Measurements from ENCODE around the gene MEIS3.
"Not testable (repeated sequence)": the region's sequence is repeated elsewhere in the genome, so short reads cannot be mapped to it uniquely, and the experiment has no call there.

The MEIS3 gene

GRCh38 chr19:47416643-47416985, 2.7 kb downstream of the MEIS3 start:
- no peak for DNase-seq (ENCODE audit: low read depth)

- DNase-seq (ENCODE audit: low read depth) = no peak
Observed at GRCh38 chr19:47415953-47416642, 3.2 kb downstream of the MEIS3 start.

GRCh38 chr19:47414469-47414868, 4.9 kb downstream of the MEIS3 start:
- DNase-seq (ENCODE audit: low read depth) = no peak

DNA sequence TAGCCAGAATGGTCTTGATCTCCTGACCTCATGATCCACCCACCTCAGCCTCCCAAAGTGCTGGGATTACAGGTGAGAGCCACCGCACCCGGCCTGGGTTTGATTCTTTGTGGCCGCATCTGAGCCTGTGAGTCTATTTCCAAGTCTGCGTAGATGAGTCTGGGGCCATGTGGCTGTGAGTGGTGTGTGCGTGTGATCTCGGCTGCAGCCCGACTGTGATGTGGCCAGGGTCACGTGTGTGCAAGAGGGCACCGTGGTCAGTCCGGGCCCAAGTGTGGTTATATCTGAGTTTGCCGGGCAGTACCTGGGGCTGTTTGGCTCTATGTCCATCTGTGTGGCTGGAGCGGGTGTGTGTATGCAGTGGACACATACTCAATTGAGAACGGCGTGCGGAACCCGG, 5.4 kb downstream of the MEIS3 start:
- no peak for DNase-seq (ENCODE audit: low read depth)

DNA sequence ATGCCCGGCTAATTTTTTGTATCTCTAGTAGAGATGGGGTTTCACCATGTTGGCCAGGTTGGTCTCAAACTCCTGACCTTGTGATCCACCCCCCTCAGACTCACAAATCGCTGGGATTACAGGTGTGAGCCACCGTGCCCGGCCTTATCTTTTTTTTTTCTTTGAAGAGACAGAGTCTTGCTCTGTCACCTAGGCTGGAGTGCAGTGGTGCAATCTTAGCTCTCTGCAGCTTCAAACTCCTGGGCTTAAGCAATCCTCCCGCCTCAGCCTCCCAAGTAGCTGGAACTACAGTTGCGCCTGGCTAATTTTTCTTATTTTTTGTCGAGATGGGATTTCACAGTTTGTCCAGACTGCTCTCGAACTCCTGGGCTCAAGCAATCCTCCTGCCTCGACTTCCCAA, 7.6 kb downstream of the MEIS3 start:
- DNase-seq (ENCODE audit: low read depth) = not testable (repeated sequence)

DNA sequence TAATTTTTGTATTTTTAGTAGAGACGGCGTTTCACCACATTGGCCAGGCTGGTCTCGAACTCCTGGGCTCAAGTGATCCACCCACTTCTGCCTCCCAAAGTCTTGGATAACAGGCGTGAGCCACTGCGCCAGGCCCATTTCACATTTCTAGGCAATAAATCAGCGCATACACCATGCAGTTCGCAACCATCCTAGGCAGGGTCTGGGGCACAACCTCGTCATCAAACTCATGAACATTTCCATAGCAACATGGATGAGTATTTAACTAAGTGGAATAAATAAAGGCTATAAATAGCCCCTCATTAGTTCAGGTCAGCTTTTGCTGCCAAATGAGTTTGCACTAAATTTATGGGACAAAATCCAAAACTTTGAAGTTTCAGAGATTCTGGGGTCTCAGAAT, 8.2 kb downstream of the MEIS3 start:
- DNase-seq (ENCODE audit: low read depth) = peak; percentile 27

DNA sequence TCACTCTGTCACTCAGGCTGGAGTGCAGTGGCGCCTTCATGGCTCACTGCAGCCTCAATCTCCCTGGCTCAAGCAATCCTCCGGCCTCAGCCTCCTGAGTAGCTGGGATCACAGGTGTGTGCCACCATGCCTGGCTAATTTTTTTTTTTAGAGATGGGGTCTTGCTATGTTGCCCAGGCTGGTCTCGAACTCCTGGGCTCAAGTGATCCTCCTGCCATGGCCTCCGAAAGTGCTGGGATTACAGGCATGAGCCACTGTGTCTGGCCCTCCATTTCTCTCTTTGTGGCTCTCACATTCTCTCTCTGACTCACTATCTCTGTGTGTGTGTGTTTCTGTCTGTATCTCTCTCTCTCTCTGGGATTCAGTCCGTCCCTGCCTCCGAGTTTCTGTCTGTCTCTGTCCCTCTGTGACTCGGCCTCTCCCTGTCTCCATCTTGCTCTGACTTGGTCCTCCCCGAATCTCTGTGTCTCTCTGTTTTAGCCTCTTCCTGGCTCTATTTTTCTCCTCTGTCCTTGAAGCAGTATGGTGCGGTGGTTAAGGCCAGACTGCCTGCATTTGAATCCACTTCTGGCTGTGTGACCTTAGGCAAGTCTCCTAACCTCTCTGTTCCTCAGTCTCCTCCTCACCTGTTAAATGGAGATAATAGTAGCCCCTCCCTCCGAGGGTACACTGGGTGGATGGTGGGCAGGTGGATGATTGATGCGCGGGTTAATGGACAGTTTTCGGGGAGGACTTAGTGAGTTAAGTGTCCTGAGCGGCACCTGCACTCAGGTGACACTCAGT, 11.0 kb downstream of the MEIS3 start:
- DNase-seq (ENCODE audit: low read depth) = no peak

DNA sequence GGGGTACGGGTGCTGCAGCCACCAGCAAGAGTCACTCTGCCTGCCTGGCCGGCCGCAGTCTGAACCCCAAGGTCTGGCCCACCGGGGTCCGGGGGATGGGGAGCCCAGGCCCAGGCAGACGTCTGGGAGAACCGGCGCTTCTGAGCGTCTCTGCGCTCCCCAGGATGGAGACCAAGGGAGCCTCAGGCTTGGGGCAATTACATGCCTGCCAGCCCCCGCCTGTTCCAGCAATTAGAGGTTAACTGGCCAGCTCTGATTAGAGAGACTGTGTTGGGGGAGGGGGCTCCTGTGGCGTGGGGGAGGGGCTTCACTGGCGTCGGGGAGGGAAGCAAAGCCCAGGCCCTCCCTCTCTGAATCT, 11.9 kb downstream of the MEIS3 start:
- DNase-seq (ENCODE audit: low read depth) = no peak

GRCh38 chr19:47406711-47407416, 12.5 kb downstream of the MEIS3 start:
- no peak for DNase-seq (ENCODE audit: low read depth)

DNA sequence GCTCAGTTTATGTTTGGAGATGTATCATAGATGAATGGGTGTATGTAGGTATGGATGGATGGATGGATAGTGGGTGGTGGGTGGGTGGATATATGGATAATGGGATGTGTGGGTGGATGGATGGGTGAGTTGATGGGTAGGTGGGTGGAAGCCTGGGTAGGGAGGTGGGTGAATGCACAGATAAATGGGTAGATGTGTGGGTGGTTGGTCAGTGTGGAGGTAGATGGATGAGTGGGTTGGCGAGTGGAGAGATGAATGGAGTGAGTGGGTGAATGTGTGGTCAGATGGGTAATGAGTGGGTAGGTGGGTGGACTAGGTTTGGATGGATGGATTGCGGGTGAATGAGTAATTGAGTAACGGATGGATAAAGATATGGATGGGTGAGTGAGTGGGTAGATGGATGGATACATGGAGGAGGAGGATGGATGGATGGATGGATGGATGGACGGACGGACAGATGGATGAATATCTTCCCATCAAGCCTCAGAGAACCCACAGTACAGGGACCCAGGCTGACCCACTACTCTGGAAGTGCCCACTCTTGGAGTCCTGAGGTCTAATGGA, 13.4 kb downstream of the MEIS3 start:
- DNase-seq (ENCODE audit: low read depth) = no peak

DNA sequence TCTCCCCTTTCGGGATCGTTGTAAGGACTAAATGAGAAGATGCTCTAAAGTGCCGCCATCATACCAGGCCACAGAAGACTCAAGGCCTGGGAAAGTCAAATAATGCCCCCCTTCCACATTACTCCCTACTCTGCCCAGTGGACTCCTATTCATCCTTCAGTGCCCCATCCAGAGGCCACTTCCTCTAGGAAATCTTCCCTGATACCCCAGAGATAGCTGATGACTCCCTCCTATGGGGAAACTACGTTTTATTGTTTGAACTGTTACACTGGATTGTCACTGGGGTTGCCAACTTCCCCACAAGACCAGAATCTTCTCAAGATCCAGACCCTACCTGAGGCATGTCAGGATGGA, 14.2 kb downstream of the MEIS3 start:
- no peak for DNase-seq (ENCODE audit: low read depth)

DNA sequence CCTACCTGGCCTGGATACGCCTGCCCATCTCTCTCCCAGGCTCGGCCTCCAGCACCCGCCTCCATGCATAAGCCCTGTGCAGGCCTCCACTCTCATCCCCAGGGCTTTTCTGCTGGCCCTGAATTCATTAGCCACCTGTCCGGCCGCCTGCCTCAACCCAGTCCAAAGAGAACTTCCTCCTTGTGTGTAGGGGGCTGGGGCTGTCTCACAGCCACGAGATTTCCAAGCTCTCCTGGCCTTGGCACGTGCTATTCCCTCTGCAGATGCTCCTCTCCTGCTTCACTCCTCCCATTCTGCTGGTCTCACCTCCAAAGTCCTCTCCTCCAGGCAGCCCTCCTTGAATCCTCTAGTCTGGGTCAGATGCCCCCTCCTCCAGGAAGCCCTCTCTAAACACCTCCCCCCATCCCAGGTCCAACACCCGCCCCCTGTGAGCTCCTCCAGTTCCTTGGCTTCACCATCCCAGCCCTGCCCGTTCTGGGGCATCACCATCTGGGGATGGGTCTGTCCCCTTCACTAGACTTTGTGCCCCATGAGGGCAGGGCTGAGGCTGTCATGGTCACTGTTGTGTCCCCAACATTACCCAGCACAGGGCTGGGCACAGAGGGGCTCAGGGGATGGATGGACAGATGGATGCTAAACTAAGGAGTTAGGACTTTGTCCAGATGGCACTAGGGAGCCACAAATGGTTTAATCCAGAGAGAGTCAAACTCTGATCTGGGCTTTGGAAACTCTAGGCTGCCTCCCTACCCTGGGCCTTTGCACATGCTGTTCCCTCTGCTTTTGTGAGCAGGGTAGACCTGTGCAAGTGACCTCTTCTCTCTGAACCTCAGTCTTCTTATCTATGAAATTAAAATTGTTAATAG, 14.8 kb downstream of the MEIS3 start:
- no peak for DNase-seq (ENCODE audit: low read depth)

GRCh38 chr19:47402504-47402903, 16.8 kb downstream of the MEIS3 start:
- DNase-seq (ENCODE audit: low read depth) = no peak

GRCh38 chr19:47398707-47399597, 20.4 kb downstream of the MEIS3 start:
- DNase-seq (ENCODE audit: low read depth) = no peak

DNA sequence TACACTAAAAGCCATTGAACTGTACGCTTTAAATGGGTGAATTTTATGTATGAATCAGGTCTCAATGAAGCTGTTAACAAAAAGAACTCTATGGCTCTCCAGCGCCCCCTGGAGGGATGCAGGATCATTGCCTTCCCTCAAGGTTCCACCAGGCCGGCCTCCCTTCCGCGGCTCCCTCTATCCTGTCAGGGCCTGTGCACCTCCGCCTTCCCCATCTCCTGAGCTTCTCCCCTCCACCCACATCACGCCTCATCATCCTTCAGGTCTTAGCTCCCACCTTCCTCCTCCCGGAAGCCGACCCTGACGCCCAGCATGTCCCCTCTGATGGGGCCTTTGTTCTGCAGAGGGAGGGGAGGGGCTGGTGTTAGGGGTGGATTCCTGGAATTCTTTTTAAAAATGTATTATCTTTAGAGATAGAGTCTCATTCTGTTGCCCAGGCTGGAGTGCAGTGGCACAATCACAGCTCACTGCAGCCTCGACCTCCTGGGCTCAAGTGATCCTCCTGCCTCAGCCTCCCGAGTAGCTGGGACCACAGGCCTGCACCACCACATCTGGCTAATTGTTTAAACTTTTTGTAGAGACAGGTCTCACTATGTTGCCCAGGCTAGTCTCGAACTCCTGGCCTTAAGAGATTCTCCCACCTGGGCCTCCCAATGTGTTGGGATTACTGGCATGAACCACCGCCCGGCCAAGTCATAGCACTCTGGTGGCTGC, 27.7 kb downstream of the MEIS3 start:
- peak; percentile 57 for DNase-seq (ENCODE audit: low read depth)

DNA sequence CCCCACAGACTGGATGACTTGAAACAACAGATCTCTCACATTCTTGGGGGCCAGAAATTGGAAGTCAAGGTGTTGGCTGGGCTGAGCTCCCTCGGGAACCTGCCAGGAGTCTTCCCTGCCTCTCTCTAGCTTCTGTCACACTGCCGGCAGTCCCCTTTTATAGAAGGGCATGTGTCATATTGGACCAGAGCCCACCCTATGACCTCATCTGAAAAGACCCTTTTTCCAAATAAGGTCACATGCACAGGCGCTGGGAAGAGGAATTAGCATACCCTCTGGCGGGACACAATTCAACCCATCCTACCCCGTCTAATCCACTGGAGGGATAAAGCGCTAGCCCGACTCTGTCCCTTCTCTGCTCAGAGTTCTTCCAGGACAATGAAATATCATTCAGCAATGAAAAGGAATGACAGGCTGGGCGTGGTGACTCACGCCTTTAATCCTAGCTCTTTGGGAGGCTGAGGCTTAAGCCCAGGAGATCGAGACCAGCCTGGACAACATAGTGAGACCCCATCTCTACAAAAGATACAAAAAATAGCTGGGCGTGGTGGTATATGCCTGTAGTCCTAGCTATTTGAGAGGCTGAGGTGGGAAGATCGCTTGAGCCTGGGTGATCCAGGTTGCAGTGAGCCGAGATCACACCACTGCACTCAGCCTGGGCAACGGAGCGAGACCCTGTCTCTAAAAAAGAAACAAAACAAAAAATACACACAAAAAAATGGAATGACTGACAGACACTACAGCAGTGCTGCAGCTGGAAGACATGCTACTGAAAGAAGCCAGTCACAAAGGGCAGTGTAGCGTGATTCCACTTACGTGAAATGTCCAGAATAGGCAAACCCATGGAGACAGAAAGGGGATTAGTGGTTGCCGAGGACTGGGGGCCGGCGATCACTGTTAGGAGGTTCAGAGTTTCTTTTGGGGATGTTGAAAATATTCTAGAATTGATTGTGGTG, 28.5 kb downstream of the MEIS3 start:
- no peak for DNase-seq (ENCODE audit: low read depth)

GRCh38 chr19:47389150-47389556, 30.2 kb downstream of the MEIS3 start:
- no peak for DNase-seq (ENCODE audit: low read depth)

- not testable (repeated sequence) for DNase-seq (ENCODE audit: low read depth)
Observed at GRCh38 chr19:47388721-47389120, 30.6 kb downstream of the MEIS3 start.

- DNase-seq (ENCODE audit: low read depth) = not testable (repeated sequence)
Observed at GRCh38 chr19:47387623-47388022, 31.7 kb downstream of the MEIS3 start.

All from fibroblast of gingiva (primary cell).